Neuronal stem cell (in vitro differentiated cells): ENCODE measurements around the gene KCNN3.

ENCODE experiments used
- DNase-seq: peaks from one replicate; pipeline ENCODE4 v3.0.0-alpha.2; 2013; ENCODE audit warnings: low spot score
- H2AFZ ChIP-seq: one replicate; pipeline ENCODE4 v1.6.1; 2013; ENCODE audit warnings: mild to moderate bottlenecking, low read length, inconsistent platforms
- H2AK5ac ChIP-seq: 2 replicates; pipeline ENCODE4 v1.6.1; 2013; ENCODE audit warnings: low read depth, mild to moderate bottlenecking, inconsistent platforms, low read length, moderate library complexity, mixed read lengths
- H2BK120ac ChIP-seq: 2 replicates; pipeline ENCODE4 v1.6.1; 2013; ENCODE audit warnings: low read depth, mild to moderate bottlenecking, inconsistent platforms, low read length, moderate library complexity, mixed read lengths
- H2BK12ac ChIP-seq: one replicate; pipeline ENCODE4 v1.6.1; 2013; ENCODE audit warnings: low read length, inconsistent platforms
- H2BK15ac ChIP-seq: 2 replicates; pipeline ENCODE4 v1.6.1; 2013; ENCODE audit warnings: mild to moderate bottlenecking, low read length, inconsistent platforms, mixed read lengths
- H2BK5ac ChIP-seq: one replicate; pipeline ENCODE4 v1.6.1; 2013; ENCODE audit warnings: inconsistent platforms, mild to moderate bottlenecking, low read length, moderate library complexity
- H3K14ac ChIP-seq: one replicate; pipeline ENCODE4 v1.6.1; 2013; ENCODE audit warnings: low read length, inconsistent platforms
- H3K18ac ChIP-seq: 2 replicates; pipeline ENCODE4 v1.6.1; 2013; ENCODE audit warnings: low read length, inconsistent platforms
- H3K23ac ChIP-seq: 2 replicates; pipeline ENCODE4 v1.6.1; 2013; ENCODE audit warnings: low read depth, mild to moderate bottlenecking, mixed read lengths, low read length, inconsistent platforms; ENCODE audit not compliant: poor library complexity
- H3K27ac ChIP-seq: replicated peaks from 3 replicates; pipeline ENCODE4 v1.5.1; 2013; ENCODE audit warnings: low read length, inconsistent platforms
- H3K27me3 ChIP-seq, 3 experiments: 2 replicates each; pipeline ENCODE4 v1.6.1; 2013; ENCODE audit warnings: low read length in 3 of 3, mild to moderate bottlenecking in 2 of 3, inconsistent platforms in 1 of 3, low read depth in 1 of 3, mixed read lengths in 1 of 3, moderate library complexity in 1 of 3; ENCODE audit not compliant: control insufficient read depth in 3 of 3, insufficient read depth in 3 of 3
- H3K36me3 ChIP-seq, 2 donors: replicated peaks in 1 of 2; 2 replicates each; pipeline ENCODE4 v1.6.1; 2013; ENCODE audit warnings: low read length in 2 of 2; ENCODE audit not compliant: control insufficient read depth in 2 of 2, insufficient read depth in 2 of 2
- H3K4ac ChIP-seq: 2 replicates; pipeline ENCODE4 v1.6.1; 2013; ENCODE audit warnings: inconsistent platforms, mild to moderate bottlenecking, low read length, moderate library complexity
- H3K4me1 ChIP-seq, 2 donors: 1 replicate in 1 of 2; 2 replicates in 1 of 2; pipeline ENCODE4 v1.6.1; 2013; ENCODE audit warnings: low read length in 2 of 2, low read depth in 1 of 2; ENCODE audit not compliant: control insufficient read depth in 2 of 2, insufficient read depth in 1 of 2
- H3K4me2 ChIP-seq: one replicate; pipeline ENCODE4 v1.6.1; 2013; ENCODE audit warnings: mild to moderate bottlenecking, low read length, inconsistent platforms; ENCODE audit not compliant: insufficient read depth, poor library complexity, severe bottlenecking
- H3K4me3 ChIP-seq, 2 donors: 2 replicates each; pipeline ENCODE4 v1.5.1; 2013; ENCODE audit warnings: low read length in 2 of 2, mild to moderate bottlenecking in 2 of 2, inconsistent platforms in 1 of 2, moderate library complexity in 1 of 2
- H3K79me1 ChIP-seq: one replicate; pipeline ENCODE4 v1.6.1; 2013; ENCODE audit warnings: low read depth, mild to moderate bottlenecking, inconsistent platforms, low read length, moderate library complexity
- H3K9ac ChIP-seq: one replicate; pipeline ENCODE4 v1.6.1; 2013; ENCODE audit warnings: mild to moderate bottlenecking, low read depth, low read length, inconsistent platforms; ENCODE audit not compliant: poor library complexity
- H3K9me3 ChIP-seq, 2 donors: replicated peaks in 1 of 2; 2 replicates each; pipeline versions ENCODE3 to v1.6.1; 2013; ENCODE audit warnings: low read length in 2 of 2, mild to moderate bottlenecking in 2 of 2, inconsistent platforms in 1 of 2, low read depth in 1 of 2, mixed read lengths in 1 of 2, moderate library complexity in 1 of 2; ENCODE audit not compliant: control insufficient read depth in 2 of 2, insufficient read depth in 1 of 2
- H4K8ac ChIP-seq: one replicate; pipeline ENCODE4 v1.6.1; 2013; ENCODE audit warnings: low read depth, mild to moderate bottlenecking, inconsistent platforms, low read length, moderate library complexity
- H4K91ac ChIP-seq: one replicate; pipeline ENCODE4 v1.6.1; 2013; ENCODE audit warnings: low read length, low read depth, mild to moderate bottlenecking, inconsistent platforms; ENCODE audit not compliant: poor library complexity
- WGBS, 2 donors: extraction: QIAGEN DNeasy Blood & Tissue Kit; methylation state at CpG; one replicate each; pipeline ENCODE4 v1.1.7; 2013; ENCODE audit warnings: missing lambda C conversion rate in 2 of 2, mixed read lengths in 1 of 2; ENCODE audit not compliant: insufficient read length in 2 of 2, insufficient replicate concordance in 1 of 2; ENCODE audit errors: extremely low coverage in 2 of 2; 5-methylcytosine and 5-hydroxymethylcytosine counted together

The KCNN3 gene

DNA sequence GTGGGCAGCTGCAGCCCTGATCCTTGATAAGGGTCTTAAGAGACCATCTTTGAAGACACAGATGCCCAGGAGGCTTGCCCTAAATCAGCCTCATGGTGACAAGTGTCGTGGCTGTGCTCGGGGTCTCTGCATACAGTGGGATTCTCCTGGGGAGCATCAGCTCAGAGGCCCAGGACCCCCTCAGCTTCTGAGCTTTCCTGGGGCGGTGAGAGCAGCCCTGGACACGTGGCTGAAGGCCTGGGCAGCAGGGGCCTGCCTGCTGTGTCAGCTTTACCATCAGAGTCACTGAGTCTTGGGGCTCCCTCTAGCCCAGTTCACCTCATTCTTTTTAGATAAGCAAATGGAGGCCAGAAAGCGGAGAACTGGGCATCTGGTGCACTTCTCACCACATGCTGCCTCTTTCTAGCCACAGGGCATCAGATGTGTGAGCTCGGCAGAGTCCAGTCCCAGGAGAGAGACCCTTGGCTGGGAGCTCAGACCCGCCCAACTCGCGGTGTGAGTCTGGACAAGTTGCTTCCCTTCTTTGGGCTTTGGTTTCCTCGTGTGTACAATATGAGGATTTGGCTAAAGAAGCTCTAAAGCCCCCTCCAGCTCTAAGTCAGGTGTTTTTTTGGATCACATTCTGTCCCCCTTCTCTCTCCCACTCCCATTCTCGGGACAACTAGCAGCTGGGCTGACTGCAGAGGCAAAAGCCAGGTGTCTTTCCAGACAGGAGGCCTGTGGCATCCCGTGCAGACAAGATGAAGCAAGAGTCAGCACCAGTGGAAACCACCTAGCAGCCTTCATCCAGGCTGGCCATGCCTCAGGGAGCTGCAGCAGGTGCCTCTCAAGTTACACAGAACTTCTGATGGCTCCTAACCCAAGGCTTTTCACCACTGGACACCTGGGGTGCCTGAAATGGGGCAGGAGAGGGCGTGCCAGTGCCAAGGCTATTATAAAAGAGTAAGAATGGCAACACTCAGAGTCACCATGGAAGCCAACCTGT, 119.1 kb downstream of the KCNN3 start:
- peaks cover 18 to 38% of the 10 kb centered on the region in 2 donors for H3K4me1 ChIP-seq
- H3K36me3 ChIP-seq, result no peaks in the 10 kb centered on the region
- no CpG with 5 or more reads among the region's 13 CpGs for WGBS, 2 donors
- H4K8ac ChIP-seq, result no peak overlapping the region
- H4K91ac ChIP-seq, result no peak overlapping the region
- DNase-seq, result no peak
- no peak overlapping the region for H3K4ac ChIP-seq
- H3K9me3 ChIP-seq, result no peaks in the 10 kb centered on the region
- H2BK5ac ChIP-seq, result peak overlapping the region; percentile 14
- peak overlapping the region; percentile 18 for H3K18ac ChIP-seq
- no peak overlapping the region for H2BK15ac ChIP-seq
- H2AFZ ChIP-seq, result peak overlapping the region; percentile 31
- no peak overlapping the region for H3K4me2 ChIP-seq
- no peak overlapping the region for H2BK12ac ChIP-seq
- H2AK5ac ChIP-seq, result no peak overlapping the region
- H3K27ac ChIP-seq, result no peak overlapping the region
- no peak overlapping the region for H3K14ac ChIP-seq
- no peak overlapping the region for H3K4me3 ChIP-seq
- H3K9ac ChIP-seq, result no peak overlapping the region
- H3K23ac ChIP-seq, result no peak overlapping the region
- H3K79me1 ChIP-seq, result no peaks in the 10 kb centered on the region
- H3K27me3 ChIP-seq, result peaks cover 0 to 8% (median 0%) of the 10 kb centered on the region in 3 experiments
- H2BK120ac ChIP-seq, result no peak overlapping the region

DNA sequence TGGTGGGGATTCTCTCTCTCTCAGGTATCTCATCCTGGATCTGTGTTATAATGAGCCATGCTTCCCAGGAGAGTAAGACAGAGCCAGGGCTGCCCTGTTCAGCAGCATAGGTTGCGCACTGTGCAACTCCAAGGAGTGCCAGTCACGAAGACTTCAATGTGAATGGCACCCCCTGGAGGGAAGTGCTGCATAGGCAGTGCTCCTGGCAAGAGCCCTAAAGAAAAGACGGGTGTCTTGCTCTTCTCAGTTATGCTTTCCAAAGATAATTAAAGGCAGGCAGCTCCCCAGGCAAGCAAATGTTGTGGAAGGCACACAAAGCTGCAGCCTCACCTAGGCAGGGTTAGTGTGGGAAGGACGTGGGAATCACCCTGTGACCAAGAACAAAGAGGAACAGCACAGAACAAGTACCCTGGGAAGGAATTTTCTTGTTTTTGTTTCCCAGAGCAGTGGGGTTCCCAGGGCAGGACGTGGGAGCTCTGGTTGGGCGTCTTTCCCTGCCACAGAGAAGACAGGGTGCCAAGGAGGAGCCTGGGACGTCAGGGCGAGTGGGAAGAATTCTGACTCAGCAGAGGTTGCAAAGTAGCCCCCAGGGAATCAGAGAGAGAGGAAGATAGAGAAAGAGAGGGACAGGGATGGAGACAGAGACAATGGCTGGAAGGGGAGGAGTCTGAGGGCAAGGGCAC, 120.9 kb downstream of the KCNN3 start:
- H3K4me1 ChIP-seq, result peaks cover 19 to 42% of the 10 kb centered on the region in 2 donors
- WGBS, 2 donors, result no CpG with 5 or more reads among the region's 8 CpGs
- no peak overlapping the region for H2BK15ac ChIP-seq
- H4K8ac ChIP-seq, result no peak overlapping the region
- no peaks in the 10 kb centered on the region for H3K9me3 ChIP-seq
- no peaks in the 10 kb centered on the region for H3K79me1 ChIP-seq
- no peak overlapping the region for H3K27ac ChIP-seq
- H3K4ac ChIP-seq, result no peak overlapping the region
- no peak overlapping the region for H2AK5ac ChIP-seq
- H2BK12ac ChIP-seq, result no peak overlapping the region
- DNase-seq, result no peak
- no peaks in the 10 kb centered on the region for H3K36me3 ChIP-seq
- H4K91ac ChIP-seq, result no peak overlapping the region
- no peak overlapping the region for H3K23ac ChIP-seq
- no peak overlapping the region for H2AFZ ChIP-seq
- peak overlapping the region; percentile 21 for H3K9ac ChIP-seq
- no peak overlapping the region for H3K4me3 ChIP-seq
- H3K18ac ChIP-seq, result peak overlapping the region; percentile 42
- H3K27me3 ChIP-seq, result peaks cover 0 to 8% (median 0%) of the 10 kb centered on the region in 3 experiments
- H2BK5ac ChIP-seq, result no peak overlapping the region
- H2BK120ac ChIP-seq, result no peak overlapping the region
- H3K14ac ChIP-seq, result no peak overlapping the region
- no peak overlapping the region for H3K4me2 ChIP-seq

DNA sequence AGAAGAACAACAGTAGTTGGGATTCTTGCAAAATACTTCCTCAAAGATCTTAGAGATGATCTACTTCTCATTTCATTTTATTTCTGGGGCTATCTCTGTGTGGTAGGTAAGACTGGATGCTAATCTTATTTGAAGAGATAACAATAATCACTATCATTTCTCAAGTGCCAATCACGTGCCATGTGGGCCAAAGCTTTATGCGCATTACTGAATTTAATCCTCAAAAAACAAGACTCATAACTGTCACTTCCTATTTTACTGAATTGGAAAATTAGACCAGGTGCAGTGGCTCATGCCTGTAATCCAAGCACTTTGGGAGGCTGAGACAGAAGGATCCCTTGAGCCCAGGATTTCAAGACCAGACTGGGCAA, 121.7 kb downstream of the KCNN3 start:
- no peak overlapping the region for H3K18ac ChIP-seq
- no peak overlapping the region for H2BK5ac ChIP-seq
- peaks cover 0 to 8% (median 0%) of the 10 kb centered on the region in 3 experiments for H3K27me3 ChIP-seq
- no peak overlapping the region for H3K9ac ChIP-seq
- H4K91ac ChIP-seq, result no peak overlapping the region
- H3K4ac ChIP-seq, result no peak overlapping the region
- WGBS, 2 donors, result no CpG with 5 or more reads among the region's 2 CpGs
- peaks cover 19 to 42% of the 10 kb centered on the region in 2 donors for H3K4me1 ChIP-seq
- H4K8ac ChIP-seq, result no peak overlapping the region
- H2BK120ac ChIP-seq, result no peak overlapping the region
- no peak for DNase-seq
- H3K14ac ChIP-seq, result no peak overlapping the region
- no peak overlapping the region for H2AK5ac ChIP-seq
- H2BK12ac ChIP-seq, result no peak overlapping the region
- H3K4me3 ChIP-seq, result no peak overlapping the region
- no peaks in the 10 kb centered on the region for H3K79me1 ChIP-seq
- no peaks in the 10 kb centered on the region for H3K9me3 ChIP-seq
- H2BK15ac ChIP-seq, result no peak overlapping the region
- no peak overlapping the region for H3K27ac ChIP-seq
- no peaks in the 10 kb centered on the region for H3K36me3 ChIP-seq
- no peak overlapping the region for H3K4me2 ChIP-seq
- no peak overlapping the region for H3K23ac ChIP-seq
- H2AFZ ChIP-seq, result peak overlapping the region; percentile 61
